H9 (cell line): ENCODE data around the gene ATP13A3. TPM values are rescaled to one million over a fixed set of nuclear protein-coding genes. Genes with fewer than 3 reads are reported as not detected.

Experiments
- DNase-seq: peaks from one replicate; pipeline ENCODE4 v3.0.0-alpha.2; 2017
- H2AFZ ChIP-seq: one replicate; pipeline ENCODE4 v1.6.1; 2013; ENCODE audit warnings: mild to moderate bottlenecking, low read length, control low read depth, moderate library complexity
- H2AK5ac ChIP-seq: 2 replicates; pipeline ENCODE4 v1.6.1; 2013; ENCODE audit warnings: low read length, control low read depth, mixed read lengths; ENCODE audit not compliant: insufficient read length
- H2BK120ac ChIP-seq: one replicate; pipeline ENCODE4 v1.6.1; 2013; ENCODE audit warnings: low read depth, mild to moderate bottlenecking, low read length, control low read depth, inconsistent platforms; ENCODE audit not compliant: poor library complexity, severe bottlenecking
- H2BK12ac ChIP-seq: 2 replicates; pipeline ENCODE4 v1.6.1; 2013; ENCODE audit warnings: low read length, control low read depth, mixed read lengths, low read depth; ENCODE audit not compliant: insufficient read length
- H2BK15ac ChIP-seq: 2 replicates; pipeline ENCODE4 v1.6.1; 2013; ENCODE audit warnings: low read depth, low read length, control low read depth
- H2BK20ac ChIP-seq: one replicate; pipeline ENCODE4 v1.6.1; 2013; ENCODE audit warnings: low read depth, mild to moderate bottlenecking, low read length, control low read depth, inconsistent platforms; ENCODE audit not compliant: poor library complexity, severe bottlenecking
- H2BK5ac ChIP-seq: 2 replicates; pipeline ENCODE4 v1.6.1; 2013; ENCODE audit warnings: low read length, control low read depth, mixed read lengths; ENCODE audit not compliant: insufficient read length
- H3K14ac ChIP-seq: 2 replicates; pipeline ENCODE4 v1.6.1; 2013; ENCODE audit warnings: low read length, control low read depth; ENCODE audit not compliant: insufficient read depth
- H3K18ac ChIP-seq: 2 replicates; pipeline ENCODE4 v1.6.1; 2013; ENCODE audit warnings: low read depth, mild to moderate bottlenecking, mixed read lengths, low read length, control low read depth; ENCODE audit not compliant: insufficient read length
- H3K23ac ChIP-seq: 2 replicates; pipeline ENCODE4 v1.6.1; 2013; ENCODE audit warnings: low read length, control low read depth, mixed read lengths, low read depth; ENCODE audit not compliant: insufficient read length
- H3K23me2 ChIP-seq: 2 replicates; pipeline ENCODE4 v1.6.1; 2013; ENCODE audit warnings: low read depth, mild to moderate bottlenecking, mixed read lengths, low read length, control low read depth; ENCODE audit not compliant: insufficient read length, poor library complexity, severe bottlenecking
- H3K27ac ChIP-seq: 2 replicates; pipeline ENCODE4 v1.5.1; 2013; ENCODE audit warnings: low read length, control low read depth, mixed read lengths, low read depth; ENCODE audit not compliant: insufficient read length
- H3K27me3 ChIP-seq: 2 replicates; pipeline ENCODE4 v1.6.1; 2013; ENCODE audit warnings: low read length, control low read depth, inconsistent platforms; ENCODE audit not compliant: insufficient read depth
- H3K4ac ChIP-seq: 2 replicates; pipeline ENCODE4 v1.6.1; 2013; ENCODE audit warnings: low read depth, mild to moderate bottlenecking, control low read depth, inconsistent platforms, low read length, moderate library complexity
- H3K4me1 ChIP-seq: 2 replicates; pipeline ENCODE4 v1.6.1; 2013; ENCODE audit warnings: low read length, control low read depth, inconsistent platforms; ENCODE audit not compliant: insufficient read depth
- H3K4me2 ChIP-seq: 2 replicates; pipeline ENCODE4 v1.6.1; 2013; ENCODE audit warnings: low read length, control low read depth, mixed read lengths; ENCODE audit not compliant: insufficient read length, insufficient read depth
- H3K56ac ChIP-seq: 2 replicates; pipeline ENCODE4 v1.6.1; 2013; ENCODE audit warnings: low read depth, mild to moderate bottlenecking, mixed read lengths, low read length, control low read depth; ENCODE audit not compliant: insufficient read length
- H3K79me1 ChIP-seq: 2 replicates; pipeline ENCODE4 v1.6.1; 2013; ENCODE audit warnings: low read depth, mild to moderate bottlenecking, moderate library complexity, low read length, control low read depth, inconsistent platforms; ENCODE audit not compliant: insufficient read depth, poor library complexity, severe bottlenecking
- H3K79me2 ChIP-seq: 2 replicates; pipeline ENCODE4 v1.6.1; 2013; ENCODE audit warnings: low read length, control low read depth, inconsistent platforms; ENCODE audit not compliant: insufficient read depth
- H3K9ac ChIP-seq: 2 replicates; pipeline ENCODE4 v1.6.1; 2013; ENCODE audit warnings: low read length, control low read depth, mixed read lengths; ENCODE audit not compliant: insufficient read length; ENCODE audit errors: extremely low read depth
- H3K9me3 ChIP-seq: one replicate; pipeline ENCODE4 v1.6.1; 2013; ENCODE audit warnings: low read depth, low read length, inconsistent platforms; ENCODE audit not compliant: control insufficient read depth
- H3T11ph ChIP-seq: one replicate; pipeline ENCODE4 v1.6.1; 2013; ENCODE audit warnings: mild to moderate bottlenecking, low read length, control low read depth, inconsistent platforms
- H4K20me1 ChIP-seq: one replicate; pipeline ENCODE4 v1.6.1; 2013; ENCODE audit not compliant: control insufficient read depth, insufficient read length, insufficient read depth
- H4K5ac ChIP-seq: 2 replicates; pipeline ENCODE4 v1.6.1; 2013; ENCODE audit warnings: low read depth, mild to moderate bottlenecking, mixed read lengths, low read length, control low read depth; ENCODE audit not compliant: insufficient read length
- H4K8ac ChIP-seq: replicated peaks from 2 replicates; pipeline ENCODE4 v1.6.1; 2013; ENCODE audit warnings: low read length, control low read depth, mixed read lengths, low read depth; ENCODE audit not compliant: insufficient read length
- H4K91ac ChIP-seq: 2 replicates; pipeline ENCODE4 v1.6.1; 2013; ENCODE audit warnings: low read depth, mild to moderate bottlenecking, moderate library complexity, mixed read lengths, low read length, control low read depth; ENCODE audit not compliant: insufficient read length
- H3K27ac Mint-ChIP-seq, 3 experiments: 2 replicates in 2 of 3; 3 replicates in 1 of 3; pipeline ENCODE4 v1.8.0; 2020 to 2021; ENCODE audit warnings: mixed read lengths in 3 of 3, mild to moderate bottlenecking in 1 of 3, moderate library complexity in 1 of 3
- H3K27me3 Mint-ChIP-seq: 2 replicates; pipeline ENCODE4 v1.8.0; 2021; ENCODE audit warnings: low read depth, mild to moderate bottlenecking, moderate library complexity, mixed read lengths
- H3K36me3 Mint-ChIP-seq, 3 experiments: 2 replicates in 2 of 3; 3 replicates in 1 of 3; pipeline ENCODE4 v1.8.0; 2020 to 2021; ENCODE audit warnings: low read depth in 3 of 3, mixed read lengths in 3 of 3; ENCODE audit not compliant: insufficient read depth in 1 of 3
- H3K4me1 Mint-ChIP-seq, 2 experiments: 2 replicates each; pipeline ENCODE4 v1.8.0; 2020; ENCODE audit warnings: mixed read lengths in 2 of 2
- H3K4me3 Mint-ChIP-seq, 2 experiments: 2 replicates in 1 of 2; 3 replicates in 1 of 2; pipeline ENCODE4 v1.8.0; 2020 to 2021; ENCODE audit warnings: mild to moderate bottlenecking in 2 of 2, mixed read lengths in 2 of 2, moderate library complexity in 1 of 2
- H3K9me3 Mint-ChIP-seq, 2 experiments: 2 replicates in 1 of 2; 3 replicates in 1 of 2; pipeline ENCODE4 v1.8.0; 2020; ENCODE audit warnings: mild to moderate bottlenecking in 2 of 2, mixed read lengths in 2 of 2, moderate library complexity in 1 of 2
- CTCF ChIP-seq: fragments of 200-600 bp; sonication (generic); conservative IDR thresholded peaks from 3 replicates; pipeline ENCODE4 v1.8.0; 2021; ENCODE audit warnings: antibody characterized with exemption, mild to moderate bottlenecking
- WGBS: extraction: QIAGEN DNeasy Blood & Tissue Kit; methylation state at CpG from one replicate; pipeline ENCODE4 v1.1.7; 2013; ENCODE audit warnings: missing lambda C conversion rate, low lambda C conversion rate, mixed read lengths; ENCODE audit not compliant: insufficient read length; ENCODE audit errors: extremely low coverage; 5-methylcytosine and 5-hydroxymethylcytosine counted together
- total RNA-seq: library from RNA; stranded (reverse); gene quantifications from 2 replicates; pipeline ENCODE4 v1.2.1, GENCODE V29; 2021

The ATP13A3 gene
- total RNA-seq, 1 experiment from 2014 or later: 78.5 TPM

- no peak overlapping the region for H3K18ac ChIP-seq
- no peak overlapping the region for H4K5ac ChIP-seq
- H3K56ac ChIP-seq: no peak overlapping the region
- no peaks in the 10 kb centered on the region; the same call in 1 of the 2 replicates for H3K4me1 ChIP-seq
- H3K9me3 ChIP-seq: no peaks in the 10 kb centered on the region
- H3K79me2 ChIP-seq: no peaks in the 10 kb centered on the region
- no peak overlapping the region for H3K9ac ChIP-seq
- H4K91ac ChIP-seq: no peak overlapping the region
- Mint-ChIP-seq H3K4me3 (no peak overlapping the region), H3K9me3 (no peaks in the 10 kb centered on the region; a peak in 1 of 5 replicates), H3K27ac (no peak overlapping the region; a peak in 1 of 7 replicates), H3K36me3 (no peaks in the 10 kb centered on the region; a peak in 1 of 7 replicates), H3K4me1 (peaks cover 32 to 53% of the 10 kb centered on the region in 2 experiments), H3K27me3 (peaks cover 14% of the 10 kb centered on the region)
- H3K23me2 ChIP-seq: no peaks in the 10 kb centered on the region
- H2AK5ac ChIP-seq: no peak overlapping the region
- H3K27ac ChIP-seq: no peak overlapping the region
- H3K23ac ChIP-seq: no peak overlapping the region
- no peak overlapping the region for H3K4me2 ChIP-seq
- no peak overlapping the region for H4K8ac ChIP-seq
- H2BK15ac ChIP-seq: no peak overlapping the region
- H4K20me1 ChIP-seq: no peaks in the 10 kb centered on the region
- no peak overlapping the region for H2BK20ac ChIP-seq
- no peak overlapping the region for H3K4ac ChIP-seq
- no peak overlapping the region for H2BK12ac ChIP-seq
- no peak overlapping the region for H3T11ph ChIP-seq
- no CpG with 5 or more reads among the region's 8 CpGs for WGBS
- no peak overlapping the region for H2AFZ ChIP-seq
- no peak overlapping the region for H2BK5ac ChIP-seq
- no peak overlapping the region for H3K14ac ChIP-seq
- DNase-seq: no peak
- H2BK120ac ChIP-seq: no peak overlapping the region
- H3K27me3 ChIP-seq: no peaks in the 10 kb centered on the region; the same call in 1 of the 2 replicates
- no peak for TF ChIP-seq CTCF
- H3K79me1 ChIP-seq: no peaks in the 10 kb centered on the region
These were observed 112.9 kb downstream of the ATP13A3 start for GRCh38 chr3:194373899-194374298.
